ENCODE measurements around the gene NPIPB6. TPM values are rescaled to one million over a fixed set of nuclear protein-coding genes. Genes with fewer than 3 reads are reported as not detected.

Gene NPIPB6
- total RNA-seq, 1 donor from 2014 or later, result 0.29 TPM

DNA sequence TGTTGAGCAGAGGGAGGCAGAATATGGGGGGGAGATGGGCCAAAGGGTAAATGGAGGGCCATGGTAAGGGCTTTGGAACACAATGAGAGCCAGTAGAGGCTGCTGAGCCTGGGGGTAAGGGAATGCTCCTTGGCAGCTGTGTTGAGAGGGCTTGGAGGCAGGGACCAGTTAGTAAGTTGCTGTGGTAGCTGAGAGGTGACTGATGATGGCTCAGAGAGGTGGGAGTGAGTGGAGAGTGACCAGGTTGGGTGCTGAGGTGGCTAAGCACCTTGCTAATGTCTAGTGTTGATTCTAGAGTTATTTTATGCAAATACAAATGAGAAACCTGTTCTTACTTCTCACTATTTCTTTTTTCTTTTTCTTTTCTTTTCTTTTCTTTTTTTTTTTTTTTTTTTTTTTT, 60.2 kb downstream of the NPIPB6 start:
- no peak overlapping the region for H3K4me3 ChIP-seq (ENCODE audit: low read depth, low read length)
- DNase-seq (ENCODE audit: low read depth), result no peak
- TF ChIP-seq, protein P1, sequence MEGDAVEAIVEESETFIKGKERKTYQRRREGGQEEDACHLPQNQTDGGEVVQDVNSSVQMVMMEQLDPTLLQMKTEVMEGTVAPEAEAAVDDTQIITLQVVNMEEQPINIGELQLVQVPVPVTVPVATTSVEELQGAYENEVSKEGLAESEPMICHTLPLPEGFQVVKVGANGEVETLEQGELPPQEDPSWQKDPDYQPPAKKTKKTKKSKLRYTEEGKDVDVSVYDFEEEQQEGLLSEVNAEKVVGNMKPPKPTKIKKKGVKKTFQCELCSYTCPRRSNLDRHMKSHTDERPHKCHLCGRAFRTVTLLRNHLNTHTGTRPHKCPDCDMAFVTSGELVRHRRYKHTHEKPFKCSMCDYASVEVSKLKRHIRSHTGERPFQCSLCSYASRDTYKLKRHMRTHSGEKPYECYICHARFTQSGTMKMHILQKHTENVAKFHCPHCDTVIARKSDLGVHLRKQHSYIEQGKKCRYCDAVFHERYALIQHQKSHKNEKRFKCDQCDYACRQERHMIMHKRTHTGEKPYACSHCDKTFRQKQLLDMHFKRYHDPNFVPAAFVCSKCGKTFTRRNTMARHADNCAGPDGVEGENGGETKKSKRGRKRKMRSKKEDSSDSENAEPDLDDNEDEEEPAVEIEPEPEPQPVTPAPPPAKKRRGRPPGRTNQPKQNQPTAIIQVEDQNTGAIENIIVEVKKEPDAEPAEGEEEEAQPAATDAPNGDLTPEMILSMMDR (conservative IDR thresholded peaks at IDR 0.05; ENCODE audit: low read depth, low read length), result no peak

DNA sequence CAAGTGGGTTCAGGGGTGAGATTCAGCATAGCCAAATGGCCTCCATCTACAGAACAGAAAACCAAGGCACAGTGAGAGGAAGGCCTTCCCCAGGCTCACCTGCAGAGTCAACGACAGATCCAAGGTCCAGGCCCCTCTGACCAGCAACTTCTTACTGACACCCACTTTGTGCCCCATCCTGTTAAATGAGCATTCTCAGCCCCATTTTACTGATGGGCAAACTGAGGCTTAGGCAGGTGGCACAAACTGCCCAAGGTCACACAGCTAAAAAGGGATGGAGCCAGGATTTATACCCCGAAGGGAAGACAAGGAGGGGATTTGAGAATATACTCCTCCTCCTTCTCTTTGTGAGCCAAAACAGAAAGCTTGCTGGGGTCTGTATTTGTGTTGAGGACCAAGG, 61.7 kb downstream of the NPIPB6 start:
- no peak for DNase-seq (ENCODE audit: low read depth)
- TF ChIP-seq, protein P1 (conservative IDR thresholded peaks at IDR 0.05; ENCODE audit: low read depth, low read length), result no peak
- H3K4me3 ChIP-seq (ENCODE audit: low read depth, low read length), result no peak overlapping the region

DNA sequence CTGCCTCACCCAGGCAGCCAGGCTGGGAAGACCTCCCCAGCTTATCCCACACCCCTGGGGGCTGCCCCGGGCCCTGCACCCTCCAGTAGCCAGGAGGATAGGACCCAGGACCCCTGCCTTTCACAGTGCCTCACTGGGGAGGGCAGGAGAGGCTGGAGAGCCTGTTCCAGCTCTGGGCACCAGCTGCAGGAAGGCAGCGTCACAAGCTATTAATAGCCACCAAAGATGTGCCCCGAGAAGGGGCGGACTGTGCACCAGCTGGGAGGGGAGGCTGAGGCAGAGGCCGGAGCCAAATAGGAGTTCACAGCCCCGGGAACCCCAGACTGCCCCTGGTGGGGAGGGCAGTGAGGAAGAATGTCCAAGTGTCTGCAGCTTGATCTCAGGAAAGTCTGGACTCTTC, 62.2 kb downstream of the NPIPB6 start:
- TF ChIP-seq, protein P1 (conservative IDR thresholded peaks at IDR 0.05; ENCODE audit: low read depth, low read length), result no peak
- H3K4me3 ChIP-seq (ENCODE audit: low read depth, low read length), result no peak overlapping the region
- DNase-seq (ENCODE audit: low read depth), result no peak

DNA sequence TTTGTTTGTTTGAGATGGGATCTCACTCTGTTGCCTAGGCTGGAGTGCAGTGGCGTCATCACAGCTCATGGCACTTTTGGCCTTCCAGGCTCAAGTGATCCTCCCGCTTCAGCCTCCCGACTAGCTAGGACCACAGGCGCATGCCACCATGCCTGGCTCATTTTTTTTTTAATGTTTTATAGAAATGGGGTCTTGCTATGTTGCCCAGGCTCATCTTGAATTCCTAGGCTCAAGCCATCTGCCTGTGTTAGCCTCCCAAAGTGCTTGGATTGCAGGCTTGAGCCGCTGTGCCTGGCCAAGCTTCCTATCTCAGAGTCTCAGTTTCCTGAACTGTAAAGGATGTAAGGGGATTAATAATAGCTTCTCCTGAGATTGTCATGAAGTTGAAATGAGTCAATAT, 63.0 kb downstream of the NPIPB6 start:
- no peak for DNase-seq (ENCODE audit: low read depth)
- TF ChIP-seq, protein P1 (conservative IDR thresholded peaks at IDR 0.05; ENCODE audit: low read depth, low read length), result no peak
- H3K4me3 ChIP-seq (ENCODE audit: low read depth, low read length), result no peak overlapping the region

DNA sequence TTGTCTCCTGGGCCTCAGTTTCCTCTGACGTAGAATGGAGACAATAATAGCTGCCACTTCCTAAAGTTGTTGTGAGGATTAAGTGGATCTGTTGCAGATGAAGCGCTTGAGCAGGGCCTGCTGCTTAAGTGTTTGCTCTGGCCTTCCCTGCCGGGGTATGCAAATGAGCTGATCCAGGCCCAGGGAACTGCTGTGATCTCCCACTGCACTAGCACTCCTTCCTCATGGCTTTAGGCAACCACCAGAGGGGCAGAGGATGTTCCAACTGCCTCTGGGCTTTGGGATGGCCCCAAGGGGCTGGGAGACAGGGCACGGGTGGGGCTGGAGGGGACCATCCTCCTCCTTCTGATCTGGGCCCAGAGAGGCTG, 64.8 kb downstream of the NPIPB6 start:
- DNase-seq (ENCODE audit: low read depth), result no peak
- H3K4me3 ChIP-seq (ENCODE audit: low read depth, low read length), result no peak overlapping the region
- TF ChIP-seq, protein P1 (conservative IDR thresholded peaks at IDR 0.05; ENCODE audit: low read depth, low read length), result no peak

DNA sequence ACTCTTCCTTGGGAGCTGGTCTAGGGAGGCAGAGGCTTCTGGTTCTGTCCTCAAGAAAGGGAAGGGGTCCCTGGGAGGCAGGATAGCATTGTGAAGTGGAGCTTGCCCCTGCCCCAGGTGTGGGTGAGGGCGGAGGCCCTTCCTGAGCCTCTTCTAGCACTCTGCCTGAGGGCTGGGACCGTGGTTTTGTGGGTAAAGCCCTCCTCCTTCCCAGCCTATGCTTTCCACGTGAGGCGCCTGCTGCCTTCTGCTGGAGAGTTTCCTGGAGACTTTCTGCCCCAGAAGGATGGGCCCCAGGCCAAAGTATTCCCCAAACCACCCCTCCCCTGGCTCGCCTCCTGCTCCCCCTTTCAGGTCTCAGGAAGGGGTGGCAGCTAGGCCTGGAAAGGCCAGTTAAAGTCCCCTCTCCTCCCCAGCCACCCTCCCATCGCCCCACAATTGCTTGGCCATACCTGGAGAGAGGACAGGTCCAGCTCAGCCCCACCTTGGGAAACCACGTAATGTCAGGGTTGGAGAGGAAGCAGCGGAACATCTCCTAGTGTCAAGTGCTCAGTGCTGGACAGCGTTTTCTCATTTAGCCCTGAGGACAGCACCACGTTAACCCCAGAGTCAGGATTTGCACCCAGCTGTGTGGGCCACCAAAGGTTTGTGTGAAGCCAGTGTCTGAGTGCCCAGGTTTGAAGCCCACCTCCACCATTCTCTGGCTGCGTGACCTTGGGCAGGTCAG, 65.4 kb downstream of the NPIPB6 start:
- no peak overlapping the region for H3K4me3 ChIP-seq (ENCODE audit: low read depth, low read length)
- no peak for DNase-seq (ENCODE audit: low read depth)
- TF ChIP-seq, protein P1 (conservative IDR thresholded peaks at IDR 0.05; ENCODE audit: low read depth, low read length), result no peak

DNA sequence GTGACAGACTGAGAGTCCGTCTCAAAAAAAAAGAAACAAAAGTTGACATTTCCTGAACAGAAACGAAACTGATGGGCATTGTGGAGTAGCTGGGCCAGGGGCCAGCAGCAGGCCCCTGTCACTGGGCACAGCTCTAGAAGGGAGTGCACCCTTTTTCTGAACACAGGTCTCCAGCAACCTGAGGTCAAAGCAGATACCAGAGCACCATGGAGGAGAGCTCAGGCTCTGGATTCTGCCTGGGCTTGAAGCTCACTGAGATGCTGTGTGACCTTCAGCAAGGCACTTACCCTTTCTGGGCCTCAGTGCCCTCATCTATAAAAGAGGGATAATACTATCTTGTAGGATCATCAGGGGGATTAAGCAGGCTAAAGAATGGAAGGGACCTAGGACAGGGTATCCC, 66.0 kb downstream of the NPIPB6 start:
- H3K4me3 ChIP-seq (ENCODE audit: low read depth, low read length), result no peak overlapping the region
- DNase-seq (ENCODE audit: low read depth), result no peak
- TF ChIP-seq, protein P1 (conservative IDR thresholded peaks at IDR 0.05; ENCODE audit: low read depth, low read length), result no peak
